A673 (cell line): ENCODE measurements around the gene GRID2.

Experiments used
- EZH2 ChIP-seq: fragments of 200-600 bp; sonication (generic); IDR thresholded peaks from 2 replicates; pipeline ENCODE4 v1.6.1; 2017; ENCODE audit warnings: borderline replicate concordance, low read depth, mild to moderate bottlenecking, mixed read lengths, antibody characterized with exemption, low read length; ENCODE audit not compliant: poor library complexity, severe bottlenecking
- TF ChIP-seq, protein P1 (sequence below): fragments of 300-800, 200-600 bp; sonication (generic); conservative IDR thresholded peaks from 2 replicates; pipeline ENCODE4 v1.5.1; 2017; ENCODE audit warnings: low read depth, mild to moderate bottlenecking, antibody characterized with exemption, low read length, moderate library complexity, mixed read lengths

DNA sequence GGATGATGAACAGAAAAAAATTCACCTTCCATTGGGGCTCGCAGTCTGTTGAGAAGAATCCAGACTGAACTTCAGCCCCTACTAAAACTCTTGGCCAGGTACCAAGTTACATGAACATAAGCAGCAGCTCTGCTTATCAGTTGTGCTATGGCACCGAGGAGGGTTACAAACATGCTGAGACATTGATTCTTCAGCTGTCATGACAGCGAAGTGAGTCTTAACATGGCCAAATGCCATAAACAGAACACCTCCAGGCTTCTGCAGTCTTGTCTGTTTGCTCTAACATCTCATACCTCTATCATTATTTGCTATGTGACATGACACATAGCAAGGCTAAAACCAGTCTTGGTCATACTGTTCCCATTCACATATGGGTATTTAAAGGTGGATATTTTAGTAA, 521.5 kb downstream of the GRID2 start:
- TF ChIP-seq, protein P1, sequence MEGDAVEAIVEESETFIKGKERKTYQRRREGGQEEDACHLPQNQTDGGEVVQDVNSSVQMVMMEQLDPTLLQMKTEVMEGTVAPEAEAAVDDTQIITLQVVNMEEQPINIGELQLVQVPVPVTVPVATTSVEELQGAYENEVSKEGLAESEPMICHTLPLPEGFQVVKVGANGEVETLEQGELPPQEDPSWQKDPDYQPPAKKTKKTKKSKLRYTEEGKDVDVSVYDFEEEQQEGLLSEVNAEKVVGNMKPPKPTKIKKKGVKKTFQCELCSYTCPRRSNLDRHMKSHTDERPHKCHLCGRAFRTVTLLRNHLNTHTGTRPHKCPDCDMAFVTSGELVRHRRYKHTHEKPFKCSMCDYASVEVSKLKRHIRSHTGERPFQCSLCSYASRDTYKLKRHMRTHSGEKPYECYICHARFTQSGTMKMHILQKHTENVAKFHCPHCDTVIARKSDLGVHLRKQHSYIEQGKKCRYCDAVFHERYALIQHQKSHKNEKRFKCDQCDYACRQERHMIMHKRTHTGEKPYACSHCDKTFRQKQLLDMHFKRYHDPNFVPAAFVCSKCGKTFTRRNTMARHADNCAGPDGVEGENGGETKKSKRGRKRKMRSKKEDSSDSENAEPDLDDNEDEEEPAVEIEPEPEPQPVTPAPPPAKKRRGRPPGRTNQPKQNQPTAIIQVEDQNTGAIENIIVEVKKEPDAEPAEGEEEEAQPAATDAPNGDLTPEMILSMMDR, result no peak
- no peak for TF ChIP-seq EZH2
